Measurements from ENCODE around the gene KCNF1. TPM values are rescaled to one million over a fixed set of nuclear protein-coding genes. Genes with fewer than 3 reads are reported as not detected.

KCNF1 gene
- total RNA-seq, 1 experiment from 2014 or later, result 1.2 TPM

DNA sequence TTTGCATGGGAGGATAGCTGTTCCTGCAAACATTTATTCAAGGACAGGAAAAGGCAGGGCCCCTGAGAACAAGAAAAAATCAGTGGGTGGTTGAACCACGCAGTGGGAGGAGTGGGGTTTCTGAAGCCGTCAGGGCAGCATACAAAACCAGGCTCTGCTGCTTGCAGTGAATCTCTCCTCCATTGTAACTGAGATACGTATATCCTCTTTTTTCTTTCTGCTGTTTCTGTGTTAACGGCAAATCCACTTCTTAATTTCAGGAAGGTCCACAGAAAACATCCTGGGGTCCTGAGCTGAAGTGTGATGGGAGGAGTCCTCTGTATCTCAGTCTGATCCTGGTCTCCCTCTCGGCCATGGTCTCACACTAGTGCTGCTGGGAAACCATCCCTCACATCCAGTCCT lies 27.2 kb upstream of the KCNF1 start:
- TF ChIP-seq, protein P1, sequence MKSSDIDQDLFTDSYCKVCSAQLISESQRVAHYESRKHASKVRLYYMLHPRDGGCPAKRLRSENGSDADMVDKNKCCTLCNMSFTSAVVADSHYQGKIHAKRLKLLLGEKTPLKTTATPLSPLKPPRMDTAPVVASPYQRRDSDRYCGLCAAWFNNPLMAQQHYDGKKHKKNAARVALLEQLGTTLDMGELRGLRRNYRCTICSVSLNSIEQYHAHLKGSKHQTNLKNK (CRISPR knock-in tag; IDR thresholded peaks at IDR 0.05), result no peak
- TF ChIP-seq, protein P2, sequence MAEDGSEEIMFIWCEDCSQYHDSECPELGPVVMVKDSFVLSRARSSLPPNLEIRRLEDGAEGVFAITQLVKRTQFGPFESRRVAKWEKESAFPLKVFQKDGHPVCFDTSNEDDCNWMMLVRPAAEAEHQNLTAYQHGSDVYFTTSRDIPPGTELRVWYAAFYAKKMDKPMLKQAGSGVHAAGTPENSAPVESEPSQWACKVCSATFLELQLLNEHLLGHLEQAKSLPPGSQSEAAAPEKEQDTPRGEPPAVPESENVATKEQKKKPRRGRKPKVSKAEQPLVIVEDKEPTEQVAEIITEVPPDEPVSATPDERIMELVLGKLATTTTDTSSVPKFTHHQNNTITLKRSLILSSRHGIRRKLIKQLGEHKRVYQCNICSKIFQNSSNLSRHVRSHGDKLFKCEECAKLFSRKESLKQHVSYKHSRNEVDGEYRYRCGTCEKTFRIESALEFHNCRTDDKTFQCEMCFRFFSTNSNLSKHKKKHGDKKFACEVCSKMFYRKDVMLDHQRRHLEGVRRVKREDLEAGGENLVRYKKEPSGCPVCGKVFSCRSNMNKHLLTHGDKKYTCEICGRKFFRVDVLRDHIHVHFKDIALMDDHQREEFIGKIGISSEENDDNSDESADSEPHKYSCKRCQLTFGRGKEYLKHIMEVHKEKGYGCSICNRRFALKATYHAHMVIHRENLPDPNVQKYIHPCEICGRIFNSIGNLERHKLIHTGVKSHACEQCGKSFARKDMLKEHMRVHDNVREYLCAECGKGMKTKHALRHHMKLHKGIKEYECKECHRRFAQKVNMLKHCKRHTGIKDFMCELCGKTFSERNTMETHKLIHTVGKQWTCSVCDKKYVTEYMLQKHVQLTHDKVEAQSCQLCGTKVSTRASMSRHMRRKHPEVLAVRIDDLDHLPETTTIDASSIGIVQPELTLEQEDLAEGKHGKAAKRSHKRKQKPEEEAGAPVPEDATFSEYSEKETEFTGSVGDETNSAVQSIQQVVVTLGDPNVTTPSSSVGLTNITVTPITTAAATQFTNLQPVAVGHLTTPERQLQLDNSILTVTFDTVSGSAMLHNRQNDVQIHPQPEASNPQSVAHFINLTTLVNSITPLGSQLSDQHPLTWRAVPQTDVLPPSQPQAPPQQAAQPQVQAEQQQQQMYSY (CRISPR knock-in tag; IDR thresholded peaks at IDR 0.05), result peak; percentile 88
- DNase-seq (ENCODE audit: low spot score), result no peak
- no peaks in the 10 kb centered on the region for H3K36me3 Mint-ChIP-seq
- peaks cover 39% of the 10 kb centered on the region for H3K4me1 Mint-ChIP-seq
- peak; percentile 25 for ATAC-seq
- CTCF ChIA-PET, result interaction anchor here (1.1 to 2.8 kb wide), 4 partner anchors 15 to 240 kb away, joined by 3 to 11 read pairs (median 4); no protein-coding TSS in a partner anchor
- H3K27ac Mint-ChIP-seq, result no peak overlapping the region
- H3K9me3 Mint-ChIP-seq, result peaks cover 5% of the 10 kb centered on the region; the same call in 1 of the 2 replicates
- POLR2A ChIA-PET, result no interaction called here
- H3K27me3 Mint-ChIP-seq (ENCODE audit: low read depth), result no peaks in the 10 kb centered on the region; the same call in 1 of the 2 replicates
- H3K4me3 Mint-ChIP-seq, result no peak overlapping the region

DNA sequence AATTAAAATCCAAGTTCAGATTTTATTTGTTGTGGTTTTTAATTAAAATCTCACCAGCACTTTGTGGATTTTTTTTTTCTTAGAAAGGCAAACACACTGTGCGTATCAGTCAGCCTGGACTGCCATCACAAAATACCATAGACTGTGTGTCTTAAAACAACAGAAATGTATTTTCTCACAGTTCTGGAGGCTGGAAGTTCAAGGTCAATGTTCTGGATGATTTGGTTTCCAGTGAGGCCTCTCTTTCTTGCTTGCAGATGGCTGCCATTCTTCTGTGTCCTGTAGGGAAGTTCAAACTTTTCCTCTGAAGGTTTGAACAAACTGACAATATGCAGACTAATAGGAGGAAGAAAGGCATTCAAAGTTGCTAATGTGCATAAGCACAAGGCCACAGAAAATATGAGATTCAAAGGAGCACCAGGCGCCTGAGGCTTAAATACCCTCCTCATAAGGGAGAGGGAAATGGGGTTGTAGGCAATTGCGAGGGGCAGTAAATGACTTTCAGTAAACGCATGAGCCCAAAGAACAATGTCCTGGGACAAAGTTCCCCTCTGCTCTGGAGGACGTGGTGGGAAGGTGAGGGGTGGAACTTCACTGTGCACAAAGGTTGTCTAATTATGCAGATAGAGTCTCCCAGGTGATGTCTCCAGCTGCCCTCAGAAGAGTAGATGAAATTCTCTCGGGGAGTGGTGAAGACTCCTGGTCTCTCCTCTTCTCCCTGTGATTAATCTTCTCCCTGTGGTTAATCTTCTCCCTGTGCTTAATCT lies 26.5 kb upstream of the KCNF1 start:
- POLR2A ChIA-PET, result interaction anchor here (0.6 kb wide), 1 partner anchor 476 kb away, joined by 3 read pairs; no protein-coding TSS in a partner anchor
- no peaks in the 10 kb centered on the region; the same call in 1 of the 2 replicates for H3K27me3 Mint-ChIP-seq (ENCODE audit: low read depth)
- H3K27ac Mint-ChIP-seq, result no peak overlapping the region
- H3K4me3 Mint-ChIP-seq, result no peak overlapping the region
- peaks cover 34% of the 10 kb centered on the region for H3K4me1 Mint-ChIP-seq
- TF ChIP-seq, protein P3, sequence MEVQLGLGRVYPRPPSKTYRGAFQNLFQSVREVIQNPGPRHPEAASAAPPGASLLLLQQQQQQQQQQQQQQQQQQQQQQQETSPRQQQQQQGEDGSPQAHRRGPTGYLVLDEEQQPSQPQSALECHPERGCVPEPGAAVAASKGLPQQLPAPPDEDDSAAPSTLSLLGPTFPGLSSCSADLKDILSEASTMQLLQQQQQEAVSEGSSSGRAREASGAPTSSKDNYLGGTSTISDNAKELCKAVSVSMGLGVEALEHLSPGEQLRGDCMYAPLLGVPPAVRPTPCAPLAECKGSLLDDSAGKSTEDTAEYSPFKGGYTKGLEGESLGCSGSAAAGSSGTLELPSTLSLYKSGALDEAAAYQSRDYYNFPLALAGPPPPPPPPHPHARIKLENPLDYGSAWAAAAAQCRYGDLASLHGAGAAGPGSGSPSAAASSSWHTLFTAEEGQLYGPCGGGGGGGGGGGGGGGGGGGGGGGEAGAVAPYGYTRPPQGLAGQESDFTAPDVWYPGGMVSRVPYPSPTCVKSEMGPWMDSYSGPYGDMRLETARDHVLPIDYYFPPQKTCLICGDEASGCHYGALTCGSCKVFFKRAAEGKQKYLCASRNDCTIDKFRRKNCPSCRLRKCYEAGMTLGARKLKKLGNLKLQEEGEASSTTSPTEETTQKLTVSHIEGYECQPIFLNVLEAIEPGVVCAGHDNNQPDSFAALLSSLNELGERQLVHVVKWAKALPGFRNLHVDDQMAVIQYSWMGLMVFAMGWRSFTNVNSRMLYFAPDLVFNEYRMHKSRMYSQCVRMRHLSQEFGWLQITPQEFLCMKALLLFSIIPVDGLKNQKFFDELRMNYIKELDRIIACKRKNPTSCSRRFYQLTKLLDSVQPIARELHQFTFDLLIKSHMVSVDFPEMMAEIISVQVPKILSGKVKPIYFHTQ (CRISPR knock-in tag; IDR thresholded peaks at IDR 0.05), result no peak
- no peak for TF ChIP-seq RORB (CRISPR knock-in tag; IDR thresholded peaks at IDR 0.05)
- no peak for TF ChIP-seq ATF1 (CRISPR knock-in tag; IDR thresholded peaks at IDR 0.05)
- TF ChIP-seq ZNF416 (CRISPR knock-in tag; IDR thresholded peaks at IDR 0.05), result no peak
- no peak for TF ChIP-seq TCF7 (CRISPR knock-in tag; IDR thresholded peaks at IDR 0.05; ENCODE audit: low read depth)
- TF ChIP-seq, protein P4, sequence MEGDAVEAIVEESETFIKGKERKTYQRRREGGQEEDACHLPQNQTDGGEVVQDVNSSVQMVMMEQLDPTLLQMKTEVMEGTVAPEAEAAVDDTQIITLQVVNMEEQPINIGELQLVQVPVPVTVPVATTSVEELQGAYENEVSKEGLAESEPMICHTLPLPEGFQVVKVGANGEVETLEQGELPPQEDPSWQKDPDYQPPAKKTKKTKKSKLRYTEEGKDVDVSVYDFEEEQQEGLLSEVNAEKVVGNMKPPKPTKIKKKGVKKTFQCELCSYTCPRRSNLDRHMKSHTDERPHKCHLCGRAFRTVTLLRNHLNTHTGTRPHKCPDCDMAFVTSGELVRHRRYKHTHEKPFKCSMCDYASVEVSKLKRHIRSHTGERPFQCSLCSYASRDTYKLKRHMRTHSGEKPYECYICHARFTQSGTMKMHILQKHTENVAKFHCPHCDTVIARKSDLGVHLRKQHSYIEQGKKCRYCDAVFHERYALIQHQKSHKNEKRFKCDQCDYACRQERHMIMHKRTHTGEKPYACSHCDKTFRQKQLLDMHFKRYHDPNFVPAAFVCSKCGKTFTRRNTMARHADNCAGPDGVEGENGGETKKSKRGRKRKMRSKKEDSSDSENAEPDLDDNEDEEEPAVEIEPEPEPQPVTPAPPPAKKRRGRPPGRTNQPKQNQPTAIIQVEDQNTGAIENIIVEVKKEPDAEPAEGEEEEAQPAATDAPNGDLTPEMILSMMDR (IDR thresholded peaks at IDR 0.05), result no peak
- TF ChIP-seq ZNF121 (CRISPR knock-in tag; IDR thresholded peaks at IDR 0.05), result no peak
- TF ChIP-seq, protein P5, sequence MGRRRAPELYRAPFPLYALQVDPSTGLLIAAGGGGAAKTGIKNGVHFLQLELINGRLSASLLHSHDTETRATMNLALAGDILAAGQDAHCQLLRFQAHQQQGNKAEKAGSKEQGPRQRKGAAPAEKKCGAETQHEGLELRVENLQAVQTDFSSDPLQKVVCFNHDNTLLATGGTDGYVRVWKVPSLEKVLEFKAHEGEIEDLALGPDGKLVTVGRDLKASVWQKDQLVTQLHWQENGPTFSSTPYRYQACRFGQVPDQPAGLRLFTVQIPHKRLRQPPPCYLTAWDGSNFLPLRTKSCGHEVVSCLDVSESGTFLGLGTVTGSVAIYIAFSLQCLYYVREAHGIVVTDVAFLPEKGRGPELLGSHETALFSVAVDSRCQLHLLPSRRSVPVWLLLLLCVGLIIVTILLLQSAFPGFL (CRISPR knock-in tag; IDR thresholded peaks at IDR 0.05; ENCODE audit: borderline replicate concordance), result no peak
- TF ChIP-seq, protein P2 (CRISPR knock-in tag; IDR thresholded peaks at IDR 0.05), result no peak
- TF ChIP-seq, protein P6, sequence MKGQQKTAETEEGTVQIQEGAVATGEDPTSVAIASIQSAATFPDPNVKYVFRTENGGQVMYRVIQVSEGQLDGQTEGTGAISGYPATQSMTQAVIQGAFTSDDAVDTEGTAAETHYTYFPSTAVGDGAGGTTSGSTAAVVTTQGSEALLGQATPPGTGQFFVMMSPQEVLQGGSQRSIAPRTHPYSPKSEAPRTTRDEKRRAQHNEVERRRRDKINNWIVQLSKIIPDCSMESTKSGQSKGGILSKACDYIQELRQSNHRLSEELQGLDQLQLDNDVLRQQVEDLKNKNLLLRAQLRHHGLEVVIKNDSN (CRISPR knock-in tag; IDR thresholded peaks at IDR 0.05), result no peak
- TF ChIP-seq IRF2 (CRISPR knock-in tag; IDR thresholded peaks at IDR 0.05; ENCODE audit: borderline replicate concordance, low read depth), result no peak
- TF ChIP-seq MXD4 (CRISPR knock-in tag; IDR thresholded peaks at IDR 0.05; ENCODE audit: borderline replicate concordance), result no peak
- TF ChIP-seq ELF4 (CRISPR knock-in tag; IDR thresholded peaks at IDR 0.05; ENCODE audit: low read depth), result no peak
- no peak for TF ChIP-seq EMX1 (CRISPR knock-in tag; IDR thresholded peaks at IDR 0.05)
- no peak for TF ChIP-seq SMAD4 (CRISPR knock-in tag; IDR thresholded peaks at IDR 0.05)
- CTCF ChIA-PET, result interaction anchor here (1.3 to 2.8 kb wide), 3 partner anchors 15 to 53 kb away, joined by 3 to 11 read pairs (median 5); no protein-coding TSS in a partner anchor
- no peaks in the 10 kb centered on the region for H3K36me3 Mint-ChIP-seq
- ATAC-seq, result no peak
- DNase-seq (ENCODE audit: low spot score), result no peak
- H3K9me3 Mint-ChIP-seq, result no peaks in the 10 kb centered on the region; the same call in 1 of the 2 replicates
